Activated CD4-positive, alpha-beta memory T cell treated with anti-CD3 and anti-CD28 coated beads, Interleukin-2, amount 10 ng/mL, durations not matched to agents 7 days and 5 days (primary cell): ENCODE measurements around the gene TTLL8. TPM values are rescaled to one million over a fixed set of nuclear protein-coding genes. Genes with fewer than 3 reads are reported as not detected.
A peak's percentile ranks its signal among the peaks of the same experiment; 100 is the strongest.

Experiments used
- CTCF ChIA-PET: fragments of 350-600 bp; sonication (Branson Sonifier 250); formaldehyde crosslinking; loops from one replicate; lab custom pipeline; 2021; ENCODE audit warnings: antibody characterized with exemption, inconsistent platforms; lab: Charles Lee
- POLR2A ChIA-PET: fragments of 350-600 bp; sonication (Branson Sonifier 250); formaldehyde crosslinking; loops from one replicate; lab custom pipeline; 2021; ENCODE audit warnings: antibody characterized with exemption; lab: Charles Lee
- DNase-seq: peaks from one replicate; pipeline ENCODE4 v3.0.0-alpha.2; 2020
- H3K27ac Mint-ChIP-seq: one replicate; pipeline ENCODE4 v1.8.0; 2021; ENCODE audit warnings: mild to moderate bottlenecking, mixed read lengths
- H3K27me3 Mint-ChIP-seq: one replicate; pipeline ENCODE4 v1.8.0; 2021; ENCODE audit warnings: mixed read lengths
- H3K36me3 Mint-ChIP-seq: one replicate; pipeline ENCODE4 v1.8.0; 2021; ENCODE audit warnings: low read depth, mixed read lengths
- H3K4me1 Mint-ChIP-seq: one replicate; pipeline ENCODE4 v1.8.0; 2021; ENCODE audit warnings: mixed read lengths
- H3K4me3 Mint-ChIP-seq: one replicate; pipeline ENCODE4 v1.8.0; 2021; ENCODE audit warnings: mild to moderate bottlenecking, mixed read lengths
- H3K9me3 Mint-ChIP-seq: one replicate; pipeline ENCODE4 v1.8.0; 2021; ENCODE audit warnings: mixed read lengths
- total RNA-seq, 2 experiments: library from RNA; stranded (reverse); gene quantifications; one replicate each; pipeline ENCODE4 v1.2.3, GENCODE V29; 2021

Gene TTLL8
- total RNA-seq, 2 experiments from 2014 or later, result not detected

GRCh38 chr22:50000587-50001387 lies 57.3 kb downstream of the TTLL8 start:
- peaks cover 3% of the 10 kb centered on the region for H3K27me3 Mint-ChIP-seq
- no peak for DNase-seq
- peaks cover 15% of the 10 kb centered on the region for H3K4me1 Mint-ChIP-seq
- ChIA-PET CTCF (no interaction called here), POLR2A (no interaction called here)
- no peaks in the 10 kb centered on the region for H3K9me3 Mint-ChIP-seq
- no peak overlapping the region for H3K4me3 Mint-ChIP-seq
- no peaks in the 10 kb centered on the region for H3K36me3 Mint-ChIP-seq
- no peak overlapping the region for H3K27ac Mint-ChIP-seq

GRCh38 chr22:49999946-50000586 lies 58.0 kb downstream of the TTLL8 start:
- H3K27me3 Mint-ChIP-seq, result peaks cover 1% of the 10 kb centered on the region
- ChIA-PET CTCF (no interaction called here), POLR2A (no interaction called here)
- no peak overlapping the region for H3K4me3 Mint-ChIP-seq
- no peaks in the 10 kb centered on the region for H3K9me3 Mint-ChIP-seq
- peaks cover 13% of the 10 kb centered on the region for H3K4me1 Mint-ChIP-seq
- DNase-seq, result no peak
- H3K36me3 Mint-ChIP-seq, result no peaks in the 10 kb centered on the region
- H3K27ac Mint-ChIP-seq, result no peak overlapping the region

GRCh38 chr22:49999063-49999945 lies 58.8 kb downstream of the TTLL8 start:
- ChIA-PET CTCF (no interaction called here), POLR2A (no interaction called here)
- Mint-ChIP-seq H3K9me3 (no peaks in the 10 kb centered on the region), H3K4me3 (no peak overlapping the region), H3K4me1 (peaks cover 11% of the 10 kb centered on the region), H3K27ac (no peak overlapping the region), H3K36me3 (no peaks in the 10 kb centered on the region), H3K27me3 (no peaks in the 10 kb centered on the region)
- DNase-seq, result peak; percentile 16

- ChIA-PET POLR2A (no interaction called here), CTCF (interaction anchor here (1.1 kb wide), 1 partner anchor 15 kb away, joined by 3 read pairs; no protein-coding TSS in a partner anchor)
- Mint-ChIP-seq H3K36me3 (no peaks in the 10 kb centered on the region), H3K9me3 (no peaks in the 10 kb centered on the region), H3K27ac (no peak overlapping the region), H3K4me3 (no peak overlapping the region), H3K27me3 (no peaks in the 10 kb centered on the region), H3K4me1 (peaks cover 11% of the 10 kb centered on the region)
- no peak for DNase-seq
These were observed 59.4 kb downstream of the TTLL8 start for GRCh38 chr22:49998718-49999062.

GRCh38 chr22:49997932-49998717 lies 60.0 kb downstream of the TTLL8 start:
- H3K27ac Mint-ChIP-seq, result no peak overlapping the region
- no peaks in the 10 kb centered on the region for H3K36me3 Mint-ChIP-seq
- DNase-seq, result no peak
- ChIA-PET CTCF (interaction anchor here (1.1 to 1.2 kb wide), 2 partner anchors 15 to 32 kb away, joined by 3 to 4 read pairs; no protein-coding TSS in a partner anchor), POLR2A (no interaction called here)
- H3K4me1 Mint-ChIP-seq, result peaks cover 14% of the 10 kb centered on the region
- H3K4me3 Mint-ChIP-seq, result no peak overlapping the region
- H3K27me3 Mint-ChIP-seq, result peaks cover 1% of the 10 kb centered on the region
- H3K9me3 Mint-ChIP-seq, result no peaks in the 10 kb centered on the region

GRCh38 chr22:49997251-49997599 lies 60.9 kb downstream of the TTLL8 start:
- POLR2A ChIA-PET, result no interaction called here
- no peaks in the 10 kb centered on the region for H3K9me3 Mint-ChIP-seq
- no peak overlapping the region for H3K4me3 Mint-ChIP-seq
- H3K27ac Mint-ChIP-seq, result no peak overlapping the region
- H3K36me3 Mint-ChIP-seq, result no peaks in the 10 kb centered on the region
- DNase-seq, result no peak
- peaks cover 1% of the 10 kb centered on the region for H3K27me3 Mint-ChIP-seq
- CTCF ChIA-PET, result interaction anchor here (1.2 kb wide), 1 partner anchor 33 kb away, joined by 4 read pairs; no protein-coding TSS in a partner anchor
- peaks cover 14% of the 10 kb centered on the region for H3K4me1 Mint-ChIP-seq

- DNase-seq, result no peak
- ChIA-PET POLR2A (no interaction called here), CTCF (interaction anchor here (0.8 kb wide), 1 partner anchor 34 kb away, joined by 4 read pairs; no protein-coding TSS in a partner anchor)
- H3K9me3 Mint-ChIP-seq, result peaks cover 2% of the 10 kb centered on the region
- H3K27me3 Mint-ChIP-seq, result peaks cover 4% of the 10 kb centered on the region
- H3K4me3 Mint-ChIP-seq, result no peak overlapping the region
- no peaks in the 10 kb centered on the region for H3K36me3 Mint-ChIP-seq
- no peak overlapping the region for H3K27ac Mint-ChIP-seq
- peaks cover 14% of the 10 kb centered on the region for H3K4me1 Mint-ChIP-seq
These were observed 61.4 kb downstream of the TTLL8 start for GRCh38 chr22:49996518-49997250.

GRCh38 chr22:49996119-49996517 lies 62.0 kb downstream of the TTLL8 start:
- ChIA-PET POLR2A (no interaction called here), CTCF (interaction anchor here (0.8 kb wide), 1 partner anchor 34 kb away, joined by 4 read pairs; no protein-coding TSS in a partner anchor)
- no peak overlapping the region for H3K27ac Mint-ChIP-seq
- H3K36me3 Mint-ChIP-seq, result no peaks in the 10 kb centered on the region
- H3K27me3 Mint-ChIP-seq, result peaks cover 7% of the 10 kb centered on the region
- peaks cover 6% of the 10 kb centered on the region for H3K9me3 Mint-ChIP-seq
- no peak overlapping the region for H3K4me3 Mint-ChIP-seq
- peaks cover 14% of the 10 kb centered on the region for H3K4me1 Mint-ChIP-seq
- DNase-seq, result no peak

GRCh38 chr22:49995361-49996118 lies 62.6 kb downstream of the TTLL8 start:
- Mint-ChIP-seq H3K27me3 (peaks cover 10% of the 10 kb centered on the region), H3K36me3 (no peaks in the 10 kb centered on the region), H3K27ac (no peak overlapping the region), H3K4me1 (peaks cover 14% of the 10 kb centered on the region), H3K4me3 (no peak overlapping the region), H3K9me3 (peaks cover 8% of the 10 kb centered on the region)
- DNase-seq, result no peak
- ChIA-PET CTCF (interaction anchor here (0.8 to 3.9 kb wide), 2 partner anchors 35 kb away, joined by 4 to 21 read pairs; no protein-coding TSS in a partner anchor), POLR2A (interaction anchor here (0.6 kb wide), 1 partner anchor 9 kb away, joined by 3 read pairs; no protein-coding TSS in a partner anchor)

GRCh38 chr22:49995041-49995360 lies 63.1 kb downstream of the TTLL8 start:
- Mint-ChIP-seq H3K9me3 (peaks cover 8% of the 10 kb centered on the region), H3K27me3 (peaks cover 10% of the 10 kb centered on the region), H3K4me1 (peaks cover 14% of the 10 kb centered on the region), H3K4me3 (no peak overlapping the region), H3K27ac (no peak overlapping the region), H3K36me3 (no peaks in the 10 kb centered on the region)
- ChIA-PET CTCF (interaction anchor here (1.6 to 3.9 kb wide), 2 partner anchors 12 to 35 kb away, joined by 8 to 21 read pairs; no protein-coding TSS in a partner anchor), POLR2A (interaction anchor here (0.6 kb wide), 1 partner anchor 10 kb away, joined by 3 read pairs; no protein-coding TSS in a partner anchor)
- DNase-seq, result no peak

GRCh38 chr22:49994361-49995040 lies 63.6 kb downstream of the TTLL8 start:
- ChIA-PET CTCF (interaction anchor here (1.6 to 3.9 kb wide), 2 partner anchors 11 to 36 kb away, joined by 8 to 21 read pairs; no protein-coding TSS in a partner anchor), POLR2A (no interaction called here)
- H3K4me1 Mint-ChIP-seq, result peaks cover 14% of the 10 kb centered on the region
- DNase-seq, result no peak
- H3K27me3 Mint-ChIP-seq, result peaks cover 10% of the 10 kb centered on the region
- H3K36me3 Mint-ChIP-seq, result no peaks in the 10 kb centered on the region
- no peak overlapping the region for H3K27ac Mint-ChIP-seq
- H3K9me3 Mint-ChIP-seq, result peaks cover 8% of the 10 kb centered on the region
- H3K4me3 Mint-ChIP-seq, result no peak overlapping the region
